HCT116 (cell line): ENCODE measurements around the gene TRRAP. TPM values are rescaled to one million over a fixed set of nuclear protein-coding genes. Genes with fewer than 3 reads are reported as not detected.

Experiments
- ATAC-seq: fragments of 200-7000 bp; cut with Tn5 transposase; 2 replicates; pipeline ENCODE4 v1.9.1; 2020; ENCODE audit warnings: mild to moderate bottlenecking, moderate library complexity
- BruUV-seq: library from RNA; stranded (reverse); fragments of 400-500 nt; replicated peaks from 2 replicates; lab custom pipeline; 2021; lab: Mats Ljungman, UMichigan
- CTCF ChIA-PET: fragments of 300-600 bp; sonication (Branson Sonifier 250); formaldehyde crosslinking; loops from one replicate; lab custom pipeline; 2021; ENCODE audit warnings: antibody characterized with exemption; lab: Charles Lee
- POLR2A ChIA-PET: fragments of 300-600, 350-600 bp; sonication (Branson Sonifier 250); formaldehyde crosslinking; loops from one replicate; lab custom pipeline; 2021; ENCODE audit warnings: antibody characterized with exemption; lab: Charles Lee
- RAD21 ChIA-PET, 2 experiments: fragments of 300-600 bp; sonication (Branson Sonifier 250); formaldehyde crosslinking; loops; one replicate each; lab custom pipeline; 2023; ENCODE audit warnings: low total read pairs in 2 of 2; ENCODE audit not compliant: uncharacterized antibody in 2 of 2, unreplicated experiment in 2 of 2, low non-redundant PET in 1 of 2; lab: Charles Lee
- DNase-seq: peaks from one replicate; pipeline ENCODE4 v3.0.0-alpha.2; 2010; ENCODE audit warnings: low read depth, low spot score
- H2AFZ ChIP-seq: fragments of 200-600 bp; shearing (Covaris generic), sonication (generic); 2 replicates; pipeline ENCODE4 v1.6.1; 2017; ENCODE audit warnings: low read depth, mixed run types, mixed read lengths, antibody characterized with exemption, low read length; ENCODE audit not compliant: poor library complexity, severe bottlenecking
- H3K27ac ChIP-seq: 2 replicates; pipeline ENCODE4 v1.5.1; 2012; ENCODE audit warnings: low read depth, low read length
- H3K27me3 ChIP-seq: fragments of 200-600 bp; sonication (generic); 2 replicates; pipeline ENCODE4 v1.6.1; 2016; ENCODE audit warnings: mixed run types, low read length, mixed read lengths; ENCODE audit not compliant: insufficient read depth
- H3K36me3 ChIP-seq, 2 experiments: fragments of 200-500 bp in 1 of 2; fragments of 200-600 bp in 1 of 2; sonication (Bioruptor generic) in 1 of 2; sonication (generic) in 1 of 2; 2 replicates each; pipeline versions ENCODE4 v1.5.1 to v1.6.1; 2014 to 2016; ENCODE audit warnings: low read length in 2 of 2, inconsistent platforms in 1 of 2, mixed read lengths in 1 of 2, mixed run types in 1 of 2; ENCODE audit not compliant: insufficient read depth in 2 of 2, control insufficient read depth in 1 of 2
- H3K4me1 ChIP-seq, 2 experiments: fragments of 200-600 bp in 1 of 2; sonication (generic) in 1 of 2; 2 replicates each; pipeline versions ENCODE4 v1.5.1 to v1.6.1; 2012 to 2017; ENCODE audit warnings: low read length in 2 of 2, inconsistent platforms in 1 of 2, mild to moderate bottlenecking in 1 of 2, mixed read lengths in 1 of 2, mixed run types in 1 of 2, moderate library complexity in 1 of 2; ENCODE audit not compliant: insufficient read depth in 2 of 2, control insufficient read depth in 1 of 2
- H3K4me2 ChIP-seq: fragments of 200-600 bp; sonication (generic); 2 replicates; pipeline ENCODE4 v1.6.1; 2017; ENCODE audit warnings: mixed run types, low read length, mixed read lengths
- H3K4me3 ChIP-seq, 2 experiments: fragments of 200-600 bp in 1 of 2; sonication (generic) in 1 of 2; replicated peaks in 1 of 2; 2 replicates each; pipeline ENCODE4 v1.5.1; 2011 to 2016; ENCODE audit warnings: low read length in 2 of 2, control low read depth in 1 of 2, low read depth in 1 of 2, mild to moderate bottlenecking in 1 of 2, mixed read lengths in 1 of 2, mixed run types in 1 of 2
- H3K79me2 ChIP-seq: fragments of 200-600 bp; sonication (generic); 2 replicates; pipeline ENCODE4 v1.6.1; 2017; ENCODE audit warnings: mild to moderate bottlenecking, mixed run types, low read length, moderate library complexity, mixed read lengths; ENCODE audit not compliant: insufficient read depth
- H3K9ac ChIP-seq: fragments of 200-600 bp; sonication (generic); 2 replicates; pipeline ENCODE4 v1.6.1; 2016; ENCODE audit warnings: low read length, mixed read lengths
- H3K9me2 ChIP-seq: fragments of 200-600 bp; sonication (generic), shearing (Covaris generic); 2 replicates; pipeline ENCODE4 v1.6.1; 2017; ENCODE audit warnings: mixed run types, mild to moderate bottlenecking, moderate library complexity; ENCODE audit not compliant: insufficient read depth
- H3K9me3 ChIP-seq, 2 experiments: fragments of 200-500 bp in 1 of 2; fragments of 200-600 bp in 1 of 2; sonication (Bioruptor generic) in 1 of 2; sonication (generic) in 1 of 2; 2 replicates each; pipeline ENCODE4 v1.6.1; 2014 to 2017; ENCODE audit warnings: low read length in 2 of 2, mixed read lengths in 2 of 2, inconsistent platforms in 1 of 2, low read depth in 1 of 2, mild to moderate bottlenecking in 1 of 2, mixed run types in 1 of 2, moderate library complexity in 1 of 2; ENCODE audit not compliant: control insufficient read depth in 1 of 2, insufficient read depth in 1 of 2
- H4K20me1 ChIP-seq: fragments of 200-600 bp; sonication (generic), shearing (Covaris generic); 2 replicates; pipeline ENCODE4 v1.6.1; 2017; ENCODE audit warnings: mixed run types, mild to moderate bottlenecking, moderate library complexity; ENCODE audit not compliant: insufficient read depth
- CBX3 ChIP-seq: IDR thresholded peaks from 2 replicates; pipeline ENCODE4 v1.6.1; 2012; ENCODE audit warnings: low read depth
- RAD21 ChIP-seq: IDR thresholded peaks from 2 replicates; pipeline ENCODE4 v1.6.1; 2012; ENCODE audit warnings: low read depth, mild to moderate bottlenecking
- SIN3A ChIP-seq: IDR thresholded peaks from 2 replicates; pipeline ENCODE4 v1.6.1; 2012; ENCODE audit warnings: low read depth
- SRF ChIP-seq: IDR thresholded peaks from 2 replicates; pipeline ENCODE4 v1.6.1; 2012; ENCODE audit warnings: low read depth
- ZFX ChIP-seq: fragments of 450-650 bp; IDR thresholded peaks from 2 replicates; pipeline ENCODE4 v1.6.1; 2017
- intact Hi-C: fragments of 100-400 bp; cut with micrococcal nuclease; formaldehyde crosslinking; loops from 2 replicates; pipeline ENCODE4 v1.10.0; 2022
- total RNA-seq: library from RNA; stranded (reverse); gene quantifications from one replicate; pipeline ENCODE4 v1.2.1, GENCODE V29; 2021; ENCODE audit not compliant: unreplicated experiment
- TF ChIP-seq, protein P1 (sequence below), 3 experiments: fragments of 200-600 bp in 1 of 3; sonication (generic) in 1 of 3; IDR thresholded peaks in 2 of 3; conservative IDR thresholded peaks in 1 of 3; 2 replicates each; pipeline ENCODE4 v1.5.1; 2012 to 2017; ENCODE audit warnings: low read depth in 2 of 3, low read length in 2 of 3, antibody characterized with exemption in 1 of 3, borderline replicate concordance in 1 of 3, control low read depth in 1 of 3, mild to moderate bottlenecking in 1 of 3, mixed read lengths in 1 of 3, mixed run types in 1 of 3, moderate library complexity in 1 of 3; ENCODE audit not compliant: insufficient read depth in 1 of 3

TRRAP gene
- total RNA-seq, 1 experiment from 2014 or later: 44.5 TPM

GRCh38 chr7:98921608-98922372, 43.5 kb downstream of the TRRAP start:
- peaks cover 36 to 61% of the 10 kb centered on the region in 2 experiments; a peak in 3 of 4 replicates for H3K36me3 ChIP-seq
- H3K4me2 ChIP-seq: no peak overlapping the region
- H4K20me1 ChIP-seq: no peaks in the 10 kb centered on the region
- no peak overlapping the region for H2AFZ ChIP-seq
- ChIA-PET CTCF (no interaction called here), POLR2A (no interaction called here)
- BruUV-seq: no TSS peak
- DNase-seq: no peak
- no peak overlapping the region for H3K27ac ChIP-seq
- TF ChIP-seq SIN3A: no peak
- TF ChIP-seq, protein P1, sequence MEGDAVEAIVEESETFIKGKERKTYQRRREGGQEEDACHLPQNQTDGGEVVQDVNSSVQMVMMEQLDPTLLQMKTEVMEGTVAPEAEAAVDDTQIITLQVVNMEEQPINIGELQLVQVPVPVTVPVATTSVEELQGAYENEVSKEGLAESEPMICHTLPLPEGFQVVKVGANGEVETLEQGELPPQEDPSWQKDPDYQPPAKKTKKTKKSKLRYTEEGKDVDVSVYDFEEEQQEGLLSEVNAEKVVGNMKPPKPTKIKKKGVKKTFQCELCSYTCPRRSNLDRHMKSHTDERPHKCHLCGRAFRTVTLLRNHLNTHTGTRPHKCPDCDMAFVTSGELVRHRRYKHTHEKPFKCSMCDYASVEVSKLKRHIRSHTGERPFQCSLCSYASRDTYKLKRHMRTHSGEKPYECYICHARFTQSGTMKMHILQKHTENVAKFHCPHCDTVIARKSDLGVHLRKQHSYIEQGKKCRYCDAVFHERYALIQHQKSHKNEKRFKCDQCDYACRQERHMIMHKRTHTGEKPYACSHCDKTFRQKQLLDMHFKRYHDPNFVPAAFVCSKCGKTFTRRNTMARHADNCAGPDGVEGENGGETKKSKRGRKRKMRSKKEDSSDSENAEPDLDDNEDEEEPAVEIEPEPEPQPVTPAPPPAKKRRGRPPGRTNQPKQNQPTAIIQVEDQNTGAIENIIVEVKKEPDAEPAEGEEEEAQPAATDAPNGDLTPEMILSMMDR (IDR thresholded peaks at IDR 0.05 in 2 of 3, conservative IDR thresholded peaks at IDR 0.05 in 1 of 3; ENCODE audit: borderline replicate concordance in 1 of 3, insufficient read depth in 1 of 3, low read depth in 2 of 3, low read length in 2 of 3): peak in 2 of 3 experiments; percentile 11 to 36; a peak in 1 of 6 replicates
- TF ChIP-seq ZFX: no peak
- no peak for TF ChIP-seq SRF
- TF ChIP-seq, all 23 proteins: peak for 1
- no peaks in the 10 kb centered on the region for H3K9me2 ChIP-seq
- ATAC-seq: peak; percentile 69
- intact Hi-C loops: no loop called here
- no peaks in the 10 kb centered on the region for H3K79me2 ChIP-seq
- no peak overlapping the region for H3K9ac ChIP-seq
- H3K4me3 ChIP-seq: no peak overlapping the region
- no peaks in the 10 kb centered on the region for H3K9me3 ChIP-seq
- no peaks in the 10 kb centered on the region for H3K27me3 ChIP-seq
- H3K4me1 ChIP-seq: no peaks in the 10 kb centered on the region
- RAD21 ChIA-PET: no interaction called here

- Histone ChIP-seq H3K36me3 (peaks cover 40 to 56% of the 10 kb centered on the region in 2 experiments; a peak in 3 of 4 replicates), H3K79me2 (no peaks in the 10 kb centered on the region), H3K4me2 (no peak overlapping the region), H3K9me2 (no peaks in the 10 kb centered on the region), H3K27ac (no peak overlapping the region), H3K9ac (no peak overlapping the region), H2AFZ (no peak overlapping the region), H3K27me3 (no peaks in the 10 kb centered on the region), H3K9me3 (no peaks in the 10 kb centered on the region), H3K4me1 (no peaks in the 10 kb centered on the region), H4K20me1 (no peaks in the 10 kb centered on the region), H3K4me3 (no peak overlapping the region)
- no peak for TF ChIP-seq CBX3
- 0 out of 2 replicates have a peak, but pooled peaks have one; percentile 6 for TF ChIP-seq RAD21
- no TSS peak for BruUV-seq
- ATAC-seq (no peak), DNase-seq (no peak)
- POLR2A ChIA-PET: no interaction called here
- RAD21 ChIA-PET: no interaction called here
- intact Hi-C loops: no loop called here
- CTCF ChIA-PET: no interaction called here
Measured at GRCh38 chr7:98922392-98923187, 44.3 kb downstream of the TRRAP start.
